H7 (cell line): Measurements from ENCODE around the gene OSBPL8. TPM values are rescaled to one million over a fixed set of nuclear protein-coding genes. Genes with fewer than 3 reads are reported as not detected.
"Not testable (repeated sequence)": the region's sequence is repeated elsewhere in the genome, so short reads cannot be mapped to it uniquely, and the experiment has no call there.

Experiments used
- DNase-seq: peaks from one replicate; pipeline ENCODE4 v3.0.0; 2012
- H3K27me3 ChIP-seq: 2 replicates; pipeline ENCODE4 v1.6.0; 2011; ENCODE audit warnings: mild to moderate bottlenecking, low read length; ENCODE audit not compliant: control insufficient read depth, insufficient read depth
- H3K36me3 ChIP-seq: replicated peaks from 2 replicates; pipeline ENCODE4 v1.5.1; 2011; ENCODE audit warnings: low read length; ENCODE audit not compliant: control insufficient read depth, insufficient read depth
- H3K4me3 ChIP-seq: 2 replicates; pipeline ENCODE4 v1.5.1; 2011; ENCODE audit warnings: low read depth, mild to moderate bottlenecking, control low read depth, low read length, moderate library complexity; ENCODE audit not compliant: insufficient read depth
- total RNA-seq: library from RNA; depleted of rRNA; stranded (reverse); fragments of >200 nt; shearing (Covaris generic); gene quantifications from 2 replicates; pipeline ENCODE4 v1.2.3, GENCODE V29; 2014

OSBPL8 gene
- total RNA-seq, 1 experiment from 2014 or later = 32.5 TPM

DNA sequence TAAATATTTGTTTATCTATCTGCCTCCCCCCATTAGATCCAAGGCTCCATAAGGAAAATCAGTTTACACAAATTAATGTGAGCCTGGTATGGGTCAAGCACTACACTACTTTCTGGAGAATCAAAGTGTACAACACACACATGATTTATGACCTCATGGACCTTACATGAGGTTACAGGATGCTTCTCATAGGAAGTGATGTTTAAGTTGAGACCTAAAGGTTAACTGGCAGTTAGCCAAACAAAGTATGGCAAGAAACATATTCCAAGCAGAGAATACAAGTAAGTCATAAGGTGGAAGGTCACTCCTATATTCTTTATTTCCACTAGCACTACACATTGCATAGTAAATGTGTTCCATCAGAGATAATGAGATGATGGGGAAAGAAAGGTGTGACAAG lies 39.2 kb downstream of the OSBPL8 start:
- no peak overlapping the region for H3K4me3 ChIP-seq
- no peak for DNase-seq
- no peaks in the 10 kb centered on the region for H3K27me3 ChIP-seq
- H3K36me3 ChIP-seq = peaks cover 6% of the 10 kb centered on the region

DNA sequence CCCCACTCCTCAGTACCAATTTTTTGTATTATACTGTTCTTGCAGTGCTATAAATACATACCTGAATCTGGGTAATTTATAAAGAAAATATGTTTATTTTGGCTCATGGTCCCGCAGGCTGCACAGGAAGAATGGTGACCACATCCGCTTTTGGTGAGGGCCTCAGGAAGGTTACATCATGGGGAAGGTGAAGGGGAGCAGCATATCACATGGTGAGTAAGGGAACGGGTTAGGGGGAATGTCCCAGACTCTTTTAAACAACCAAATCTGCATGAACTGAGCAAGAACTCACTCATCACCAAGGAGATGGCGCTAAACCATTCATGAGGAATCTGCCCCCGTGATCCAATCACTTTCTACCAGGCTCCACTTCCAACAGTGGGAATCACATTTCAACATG lies 40.0 kb downstream of the OSBPL8 start:
- H3K4me3 ChIP-seq = no peak overlapping the region
- H3K27me3 ChIP-seq = no peaks in the 10 kb centered on the region
- no peak for DNase-seq
- peaks cover 6% of the 10 kb centered on the region for H3K36me3 ChIP-seq

DNA sequence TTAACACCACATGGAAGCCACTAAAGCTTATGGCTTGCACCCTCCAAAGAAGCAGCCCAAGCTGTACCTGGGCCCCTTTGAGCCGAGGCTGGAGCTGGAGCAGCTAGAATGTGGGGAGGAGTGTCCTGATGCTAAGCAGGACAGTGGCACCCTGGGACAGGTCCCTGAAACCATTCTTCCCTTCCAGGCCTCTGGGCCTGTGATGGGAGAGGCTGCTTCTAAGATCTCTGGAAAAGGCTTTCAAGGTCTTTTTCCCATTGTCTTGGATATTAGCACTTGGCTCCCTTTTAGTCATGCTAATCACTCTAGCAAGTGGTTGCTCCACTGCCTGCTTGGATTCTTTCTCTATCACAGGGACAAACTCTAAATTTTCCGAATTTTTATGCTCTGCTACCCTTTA lies 40.9 kb downstream of the OSBPL8 start:
- Histone ChIP-seq H3K27me3 (no peaks in the 10 kb centered on the region), H3K36me3 (peaks cover 6% of the 10 kb centered on the region), H3K4me3 (no peak overlapping the region)
- DNase-seq = peak; percentile 8

DNA sequence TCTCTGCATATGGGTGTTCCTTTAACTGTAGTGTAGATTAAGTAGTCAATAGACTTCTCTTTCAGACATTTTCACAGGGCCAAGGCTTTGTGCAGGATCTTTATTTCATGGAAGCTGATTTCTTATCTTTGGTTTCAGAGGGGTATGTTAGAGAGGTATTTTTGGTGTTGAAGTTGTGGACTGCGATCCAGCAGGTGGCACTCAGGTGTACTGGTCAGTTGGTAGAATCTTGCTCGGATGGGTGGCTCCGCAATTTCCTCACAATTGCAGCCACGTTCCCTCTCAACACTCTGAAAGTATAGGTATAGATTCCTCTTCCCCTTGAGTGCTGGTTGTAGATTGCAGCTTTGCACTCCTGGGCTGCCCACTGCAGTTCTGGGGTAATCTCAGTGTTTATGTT lies 44.3 kb downstream of the OSBPL8 start:
- Histone ChIP-seq H3K36me3 (peaks cover 3% of the 10 kb centered on the region), H3K27me3 (no peaks in the 10 kb centered on the region), H3K4me3 (no peak overlapping the region)
- DNase-seq = no peak

DNA sequence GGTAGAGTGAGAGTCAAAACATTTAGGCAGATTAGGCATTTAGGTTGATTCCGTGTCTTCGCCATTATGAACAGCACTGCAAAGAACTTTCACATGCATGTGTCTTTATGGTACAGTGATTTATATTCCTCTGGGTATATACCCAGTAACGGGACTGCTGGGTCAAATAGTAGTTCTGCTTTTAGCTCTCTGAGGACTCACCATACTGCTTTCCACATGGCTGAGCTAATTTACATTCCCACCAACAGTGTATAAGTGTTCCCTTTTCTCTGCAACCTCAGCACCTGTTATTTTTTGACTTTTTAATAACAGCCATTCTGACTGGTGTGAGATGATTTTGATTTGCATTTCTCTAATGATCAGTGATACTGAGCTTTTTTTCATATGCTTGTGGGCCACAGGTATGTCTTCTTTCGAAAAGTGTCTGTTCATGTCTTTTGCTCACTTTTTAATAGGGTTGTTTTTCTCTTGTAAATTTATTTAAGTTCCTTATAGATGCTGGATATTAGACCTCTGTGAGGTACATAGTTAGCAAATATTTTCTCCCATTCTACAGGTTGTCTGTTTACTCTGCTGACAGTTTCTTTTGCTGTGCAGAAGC lies 48.4 kb downstream of the OSBPL8 start:
- H3K27me3 ChIP-seq, DNase-seq, H3K36me3 ChIP-seq, H3K4me3 ChIP-seq: not testable (repeated sequence)

DNA sequence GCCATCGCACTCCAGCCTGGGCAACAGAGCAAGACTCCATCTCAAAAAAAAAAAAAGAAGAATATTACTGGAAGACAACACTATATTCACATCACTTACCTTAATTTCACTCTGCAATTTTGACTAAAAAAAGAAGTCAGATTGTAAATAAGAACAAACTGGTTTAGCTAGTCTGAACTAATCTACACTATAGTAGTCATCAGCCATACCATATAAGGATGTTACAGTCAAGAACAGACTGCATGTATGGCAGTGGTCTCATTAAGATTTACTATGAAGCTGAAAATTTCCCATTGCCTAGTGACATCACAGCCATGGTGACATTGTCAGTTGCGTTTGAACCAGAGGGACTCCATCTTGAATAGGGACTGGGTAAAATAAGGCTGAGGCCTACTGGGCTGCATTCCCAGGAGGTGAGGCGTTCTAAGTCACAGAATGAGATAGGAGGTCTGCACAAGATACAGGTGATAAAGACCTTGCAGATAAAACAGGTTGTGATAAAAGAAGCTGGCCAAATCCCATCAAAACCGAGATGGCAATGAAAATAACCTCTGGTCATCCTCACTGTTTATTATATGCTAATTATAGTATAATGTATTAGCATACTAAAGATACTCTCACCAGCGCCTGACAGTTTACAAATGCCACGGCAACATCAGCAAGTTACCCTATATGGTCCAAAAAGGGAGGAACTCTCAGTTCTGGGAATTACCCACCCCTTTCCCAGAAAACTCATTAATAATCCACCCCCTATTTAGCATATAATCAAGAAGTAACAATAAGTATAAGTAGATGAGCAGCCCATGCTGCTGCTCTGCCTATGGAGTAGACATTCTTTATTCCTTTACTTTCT lies 51.2 kb downstream of the OSBPL8 start:
- no peak for DNase-seq
- no peak overlapping the region for H3K4me3 ChIP-seq
- no peaks in the 10 kb centered on the region for H3K27me3 ChIP-seq
- H3K36me3 ChIP-seq = no peaks in the 10 kb centered on the region; the same call in 1 of the 2 replicates

DNA sequence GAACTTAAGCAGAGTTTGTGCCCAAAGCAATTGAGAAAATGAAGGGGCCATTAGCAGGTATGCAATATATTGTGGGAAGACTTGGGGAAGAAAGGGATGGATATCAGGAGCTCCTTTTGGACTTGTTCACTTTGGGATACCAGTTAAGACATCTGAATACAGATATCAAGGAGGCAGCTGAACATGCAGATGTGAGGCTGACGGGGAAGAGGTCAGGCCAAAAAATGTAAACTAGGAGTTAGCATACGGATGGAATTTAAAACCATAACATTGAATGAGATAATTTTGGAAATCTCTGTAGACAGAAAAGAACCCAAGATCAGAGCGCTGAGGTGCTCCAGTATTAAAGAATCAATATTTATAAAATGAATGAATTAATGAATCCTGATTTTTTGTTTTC lies 53.4 kb downstream of the OSBPL8 start:
- H3K27me3 ChIP-seq = no peaks in the 10 kb centered on the region
- no peak for DNase-seq
- H3K36me3 ChIP-seq = no peaks in the 10 kb centered on the region; the same call in 1 of the 2 replicates
- no peak overlapping the region for H3K4me3 ChIP-seq

DNA sequence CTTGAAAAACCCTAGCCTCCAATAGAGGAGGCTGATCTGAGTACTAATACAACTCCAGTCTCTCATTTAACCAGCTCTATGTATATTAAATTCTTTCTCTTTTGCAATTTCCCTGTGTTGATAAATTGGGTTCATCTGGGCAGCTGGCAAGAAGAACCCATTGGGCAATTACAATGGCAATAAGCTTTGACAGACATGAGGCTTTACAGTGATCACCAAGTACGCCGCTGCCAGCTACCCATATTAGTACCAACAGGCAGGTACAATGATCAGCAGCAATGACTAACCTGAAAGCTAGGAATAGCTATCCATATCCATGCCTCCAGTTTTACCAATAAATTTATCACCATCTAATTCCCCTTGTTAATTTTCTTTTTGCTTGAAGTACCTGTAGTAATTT lies 54.5 kb downstream of the OSBPL8 start:
- no peaks in the 10 kb centered on the region for H3K27me3 ChIP-seq
- no peaks in the 10 kb centered on the region; the same call in 1 of the 2 replicates for H3K36me3 ChIP-seq
- DNase-seq = no peak
- H3K4me3 ChIP-seq = no peak overlapping the region

DNA sequence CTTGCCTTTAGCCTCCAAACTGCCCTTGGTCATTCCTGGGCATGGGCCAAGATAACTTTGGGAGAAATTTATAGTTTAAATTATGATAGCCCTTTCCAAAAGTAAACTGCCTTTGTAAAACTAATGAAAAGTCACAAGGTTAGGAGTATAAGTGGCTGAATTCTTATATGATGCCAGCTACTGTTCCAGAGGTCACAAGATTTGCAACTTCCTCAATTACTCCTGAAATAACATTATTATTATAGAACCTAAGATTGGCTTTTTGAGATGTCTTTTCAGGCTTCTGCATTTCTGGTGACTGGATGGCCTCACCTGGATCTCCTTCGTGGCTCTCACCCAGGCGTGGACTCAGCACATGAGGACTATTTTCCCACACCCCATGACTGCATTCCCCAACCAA lies 55.0 kb downstream of the OSBPL8 start:
- no peak for DNase-seq

DNA sequence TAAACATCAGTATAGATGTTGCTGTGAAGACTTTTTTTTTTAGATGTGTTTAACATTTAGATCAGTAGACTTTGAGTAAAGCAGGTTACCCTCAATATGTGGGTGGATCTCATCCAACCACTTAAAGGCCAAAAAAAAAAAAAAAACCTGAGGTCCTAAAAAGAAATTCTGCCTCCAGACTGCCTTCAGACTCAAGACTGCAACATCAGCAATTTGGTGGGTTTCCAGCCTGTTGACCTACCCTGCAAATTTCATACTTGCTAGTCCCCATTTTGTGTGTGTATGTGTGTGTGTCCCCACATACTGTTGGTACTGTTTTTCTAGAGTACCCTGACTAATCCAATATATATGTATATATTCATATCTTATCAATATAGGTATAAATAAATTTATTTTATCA lies 55.6 kb downstream of the OSBPL8 start:
- no peak for DNase-seq
- no peaks in the 10 kb centered on the region; the same call in 1 of the 2 replicates for H3K36me3 ChIP-seq
- H3K27me3 ChIP-seq = no peaks in the 10 kb centered on the region
- no peak overlapping the region for H3K4me3 ChIP-seq

More for the DNA sequence above, 55.0 kb downstream of the OSBPL8 start:
- H3K4me3 ChIP-seq = no peak overlapping the region
- H3K36me3 ChIP-seq = no peaks in the 10 kb centered on the region; the same call in 1 of the 2 replicates
- H3K27me3 ChIP-seq = no peaks in the 10 kb centered on the region

DNA sequence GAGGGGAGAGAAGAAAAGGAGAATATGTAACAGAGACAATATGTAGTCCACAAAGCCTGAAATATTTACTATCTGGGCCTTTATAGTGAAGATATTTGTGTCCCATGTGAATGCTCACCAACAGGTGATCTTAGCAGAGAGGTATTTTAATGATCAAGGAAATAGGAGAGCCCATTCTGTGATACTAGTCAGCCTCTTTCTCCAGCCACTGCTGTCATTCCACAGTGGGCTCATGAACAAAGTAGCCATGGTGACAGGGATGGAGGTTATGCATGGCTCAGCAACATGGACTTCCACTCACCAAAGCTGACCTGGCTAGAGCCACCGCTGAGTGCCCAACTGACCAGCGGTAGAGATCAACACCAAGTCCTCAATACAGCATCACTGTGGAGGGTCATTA lies 58.2 kb downstream of the OSBPL8 start:
- no peaks in the 10 kb centered on the region; the same call in 1 of the 2 replicates for H3K36me3 ChIP-seq
- H3K4me3 ChIP-seq = no peak overlapping the region
- no peaks in the 10 kb centered on the region for H3K27me3 ChIP-seq
- no peak for DNase-seq

DNA sequence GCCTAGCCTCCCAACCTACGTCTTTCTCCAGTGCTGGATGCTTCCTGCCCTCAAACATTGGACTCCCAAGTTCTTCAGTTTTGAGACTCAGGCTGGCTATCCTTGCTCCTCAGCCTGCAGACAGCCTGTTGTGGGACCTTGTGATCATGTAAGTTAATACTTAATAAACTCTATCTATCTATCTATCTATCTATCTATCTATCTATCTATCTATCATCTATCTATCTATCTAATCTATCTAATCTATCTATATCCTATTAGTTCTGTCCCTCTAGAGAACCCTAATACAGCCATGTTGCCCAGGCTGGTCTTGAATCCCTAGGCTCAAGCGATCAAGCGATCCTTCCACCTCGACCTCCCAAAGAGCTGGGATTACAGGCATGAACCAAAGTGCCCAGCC lies 60.4 kb downstream of the OSBPL8 start:
- H3K4me3 ChIP-seq, H3K27me3 ChIP-seq, H3K36me3 ChIP-seq, DNase-seq: not testable (repeated sequence)

DNA sequence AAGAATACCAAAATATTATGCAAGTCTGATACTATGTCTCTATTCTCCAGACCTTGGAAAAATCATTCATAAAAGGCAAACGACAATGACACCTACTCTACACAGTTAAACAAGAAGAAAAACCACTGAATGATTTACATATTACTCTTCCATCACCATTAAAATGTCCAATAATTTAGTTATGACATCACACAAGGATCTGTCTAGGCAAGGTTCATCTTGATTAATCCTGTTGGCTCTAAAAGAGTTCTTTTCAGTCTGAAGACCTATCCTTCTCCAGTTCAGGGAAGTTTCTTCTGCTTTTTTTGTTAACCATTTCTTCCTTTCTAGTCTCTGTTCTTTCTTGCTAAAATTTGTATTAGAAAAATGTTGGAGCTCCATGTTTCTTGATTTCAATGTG lies 64.0 kb downstream of the OSBPL8 start:
- no peaks in the 10 kb centered on the region for H3K27me3 ChIP-seq
- no peak overlapping the region for H3K4me3 ChIP-seq
- no peaks in the 10 kb centered on the region for H3K36me3 ChIP-seq
- DNase-seq = no peak

DNA sequence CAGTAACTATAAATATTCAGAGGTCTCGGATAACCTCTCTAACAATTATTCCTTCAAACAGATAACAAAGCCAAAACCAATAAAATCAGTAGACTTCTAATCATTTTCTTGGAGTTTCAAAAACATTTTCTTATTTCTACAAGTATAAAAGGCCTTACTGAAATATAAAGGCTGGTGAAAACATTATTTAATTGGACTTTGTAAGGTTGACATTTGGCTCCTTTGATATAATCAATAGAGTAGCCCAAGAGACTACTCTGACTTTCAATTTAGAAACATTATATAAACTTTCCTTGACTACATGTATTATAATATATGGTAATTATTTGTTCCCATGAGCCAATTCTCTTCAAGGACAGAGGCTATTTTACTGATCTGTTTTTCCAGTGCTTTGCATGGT lies 68.3 kb downstream of the OSBPL8 start:
- Histone ChIP-seq H3K27me3 (no peaks in the 10 kb centered on the region), H3K36me3 (no peaks in the 10 kb centered on the region), H3K4me3 (no peak overlapping the region)
- DNase-seq = no peak

DNA sequence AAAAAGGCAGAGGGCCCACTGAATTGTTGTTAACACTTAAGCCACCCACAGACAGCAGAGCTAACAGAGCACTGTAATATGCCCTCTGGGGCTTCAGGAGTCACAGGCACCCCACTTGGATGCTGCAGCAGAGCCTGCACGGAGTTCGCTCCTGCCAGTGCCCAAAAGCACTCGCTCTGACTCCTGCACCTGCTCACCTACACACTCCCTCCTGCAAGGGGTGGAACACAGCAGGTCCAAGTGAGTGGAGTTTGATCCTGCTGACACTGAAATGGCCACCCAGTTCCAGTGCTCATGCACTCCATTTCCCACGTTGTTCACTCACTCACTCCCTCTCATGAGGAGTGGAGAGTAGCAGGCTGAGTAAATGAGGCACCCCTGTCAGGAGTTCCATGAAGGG lies 68.8 kb downstream of the OSBPL8 start:
- DNase-seq = no peak
- Histone ChIP-seq H3K27me3 (no peaks in the 10 kb centered on the region), H3K36me3 (no peaks in the 10 kb centered on the region), H3K4me3 (no peak overlapping the region)
